GM21528 (cell line): ENCODE results near the gene STAB2.
"Not testable (repeated sequence)": the region's sequence is repeated elsewhere in the genome, so short reads cannot be mapped to it uniquely, and the experiment has no call there.

ENCODE experiments used
- ATAC-seq: cut with Tn5 transposase; IDR thresholded peaks from one replicate; pipeline ENCODE4 v1.9.1; 2021; ENCODE audit warnings: mild to moderate bottlenecking, moderate library complexity; ENCODE audit not compliant: unreplicated experiment, low FRiP score

STAB2 gene

DNA sequence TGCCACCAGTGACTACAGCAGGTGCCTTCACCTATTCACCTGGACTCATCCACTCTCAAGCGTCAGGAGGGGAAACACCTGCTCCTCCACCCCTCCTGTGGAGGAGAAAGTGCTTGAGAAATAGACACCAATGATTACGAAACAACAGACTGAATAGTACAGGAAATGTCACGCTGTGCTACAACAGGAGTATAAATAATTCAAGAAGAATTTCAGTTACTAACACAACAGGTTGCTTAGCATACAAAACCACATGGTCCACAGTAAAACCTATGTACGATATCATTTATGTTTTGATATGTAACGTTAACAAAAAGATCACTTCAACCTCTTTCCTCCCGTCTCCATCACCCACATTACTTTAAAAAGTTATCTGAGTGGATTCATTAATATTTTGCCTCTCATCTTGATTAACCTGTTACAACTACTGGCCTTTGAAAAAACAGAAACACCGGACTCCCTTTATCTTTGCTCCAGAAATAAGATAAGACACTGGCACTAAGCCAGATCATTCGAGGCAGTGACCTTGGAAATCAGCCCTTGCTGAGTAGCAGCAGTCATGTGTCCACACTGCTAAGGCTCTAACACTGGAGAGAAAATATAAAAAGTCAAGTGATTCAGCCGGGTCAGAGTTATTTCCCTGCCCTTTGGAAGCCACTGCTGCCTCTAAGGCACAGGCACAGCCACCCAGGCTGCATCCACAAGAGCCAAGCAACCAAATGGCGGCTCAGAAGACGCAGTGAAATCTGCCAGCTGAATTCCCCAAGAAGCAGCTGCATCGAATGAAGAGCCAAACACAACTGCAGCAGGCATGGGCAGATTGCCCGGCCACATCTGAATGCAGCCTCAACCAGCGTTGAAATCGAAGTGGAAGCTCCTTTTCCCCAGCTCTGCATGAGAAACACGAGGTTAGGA lies 213.0 kb downstream of the STAB2 start:
- ATAC-seq, result no peak

DNA sequence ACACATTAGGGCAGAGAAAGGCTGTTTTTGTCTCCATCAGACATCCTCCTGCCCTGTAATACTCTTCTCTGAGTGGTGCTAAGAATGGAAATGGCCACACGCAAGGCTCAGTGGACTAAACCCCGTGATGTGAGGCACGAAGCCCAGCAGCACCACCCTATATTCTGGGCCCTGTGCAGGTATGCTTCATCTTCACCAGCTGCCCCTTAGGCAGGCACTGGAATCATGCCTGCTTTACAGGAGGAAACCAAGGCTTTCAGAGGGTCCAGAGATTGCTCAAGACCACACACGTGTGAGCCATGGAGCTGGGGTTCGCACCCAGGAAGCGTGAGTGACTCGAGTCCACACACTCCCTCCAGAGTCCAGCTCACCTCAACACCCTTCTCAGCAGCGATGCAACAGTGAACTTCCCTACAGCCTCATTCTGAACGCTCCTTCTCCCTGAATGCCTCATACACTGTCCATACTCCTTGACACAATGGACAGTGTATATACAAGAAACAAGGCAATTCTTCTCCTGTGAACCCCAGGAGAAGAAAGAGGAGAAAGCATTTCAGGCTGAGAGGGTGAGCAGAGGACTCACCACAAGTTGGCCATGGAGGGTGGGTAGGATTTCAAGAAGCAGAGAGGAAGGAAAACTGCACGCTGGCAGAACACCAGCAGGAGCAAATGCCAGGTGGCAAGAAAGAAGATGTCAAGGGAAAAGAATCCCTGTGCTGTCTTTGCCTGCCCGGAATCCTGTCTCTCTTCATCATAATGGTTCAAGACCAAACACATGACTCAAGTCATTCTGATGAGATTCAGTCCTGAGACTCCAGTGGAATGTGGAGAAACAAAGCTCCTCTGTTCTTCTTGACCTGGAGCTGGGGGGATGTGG lies 214.9 kb downstream of the STAB2 start:
- ATAC-seq, result no peak

DNA sequence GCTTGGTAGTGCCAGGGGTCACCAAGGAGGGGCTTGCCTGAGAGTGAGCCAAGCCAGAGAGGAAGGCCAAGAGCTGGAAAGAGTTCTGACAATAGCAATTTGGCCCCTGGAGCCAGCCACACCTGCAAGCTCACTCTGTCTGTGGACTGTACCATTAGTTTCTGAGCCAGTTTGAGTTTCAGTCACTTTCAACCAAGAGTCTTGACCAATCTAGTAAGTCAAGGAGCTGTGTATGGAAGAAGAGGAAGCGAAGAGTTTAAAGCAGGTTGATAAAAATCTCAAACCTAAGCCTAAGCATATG lies 215.5 kb downstream of the STAB2 start:
- no peak for ATAC-seq

DNA sequence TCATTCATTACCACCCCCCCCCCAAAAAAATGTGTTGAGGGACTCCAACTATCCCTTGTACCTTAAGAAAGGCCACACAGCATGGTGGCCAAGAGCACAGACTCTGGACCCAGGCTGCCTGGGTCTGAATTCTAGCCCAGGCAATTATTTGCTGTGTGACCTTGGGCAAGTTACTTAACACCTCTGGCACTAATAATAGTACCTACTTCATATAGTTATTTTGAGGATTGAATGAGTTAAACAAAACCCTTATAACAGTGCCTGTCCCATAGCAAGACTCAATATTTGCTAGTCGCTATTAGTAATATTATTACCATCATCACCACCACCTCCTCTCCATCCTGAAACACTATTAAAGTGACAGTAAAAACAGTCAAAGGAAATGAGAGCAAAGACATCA lies 216.8 kb downstream of the STAB2 start:
- ATAC-seq, result no peak

DNA sequence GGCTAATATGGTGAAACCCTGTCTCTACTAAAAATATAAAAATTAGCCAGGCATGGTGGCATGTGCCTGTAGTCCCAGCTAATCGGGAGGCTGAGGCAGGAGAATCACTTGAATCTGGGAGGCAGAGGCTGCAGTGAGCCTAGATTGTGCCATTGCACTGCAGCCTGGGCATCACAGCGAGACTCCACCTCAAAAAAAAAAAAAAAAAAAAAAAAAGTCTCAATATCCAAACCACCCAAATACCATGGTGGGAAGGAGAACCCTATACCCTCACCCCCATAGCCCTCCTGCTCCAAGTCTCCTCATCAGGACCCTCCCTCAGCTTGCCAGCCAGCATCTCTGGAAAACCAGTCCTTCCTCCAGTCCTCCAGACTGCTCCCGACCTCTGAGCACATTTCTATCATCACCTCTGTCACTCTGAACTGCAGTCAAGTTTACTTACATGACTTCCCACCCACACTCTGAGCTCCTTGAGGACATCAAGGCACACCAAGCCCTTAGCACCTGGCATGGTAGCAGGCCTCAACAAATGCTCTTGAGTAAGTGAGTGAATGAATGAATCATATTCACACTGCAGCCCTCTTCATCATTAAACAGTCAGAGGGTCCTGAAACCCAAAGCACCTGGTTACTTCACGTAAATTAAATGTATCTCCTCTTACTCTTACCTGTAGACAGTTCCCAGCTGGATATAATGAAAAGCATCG lies 218.7 kb downstream of the STAB2 start:
- no peak for ATAC-seq

- ATAC-seq, result no peak
These were observed 219.7 kb downstream of the STAB2 start for GRCh38 chr12:103806803-103807202.

- no peak for ATAC-seq
These were observed 220.6 kb downstream of the STAB2 start for GRCh38 chr12:103807561-103808238.

DNA sequence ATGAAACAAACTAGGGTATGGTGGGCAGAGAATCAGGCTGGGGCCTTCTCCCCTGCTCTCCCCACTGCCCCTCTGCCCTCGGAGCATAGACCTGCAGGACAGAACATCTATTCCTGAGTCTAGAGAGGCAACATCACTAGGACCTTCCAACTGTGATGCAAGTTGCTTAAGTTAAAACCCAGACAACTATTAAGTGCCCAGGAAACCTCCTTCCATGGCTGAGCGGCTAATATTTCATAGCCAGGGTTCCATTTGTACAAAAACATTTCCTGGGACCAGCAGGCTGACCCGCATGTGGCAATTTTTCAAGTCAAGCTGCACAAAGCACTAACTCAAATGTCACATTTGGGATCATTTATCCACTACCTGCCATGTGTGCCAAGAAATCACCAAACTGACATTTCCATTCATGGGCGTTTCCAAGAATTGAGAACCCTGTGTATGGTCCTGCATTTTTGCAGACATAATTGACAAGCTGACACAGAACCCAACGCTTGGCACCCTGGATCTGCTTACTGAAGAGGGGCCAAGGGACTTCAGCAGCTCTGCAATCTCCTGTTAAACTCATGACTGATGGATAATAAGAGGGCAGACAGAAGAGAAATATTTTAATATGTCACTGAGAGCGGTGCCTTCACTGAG lies 221.3 kb downstream of the STAB2 start:
- ATAC-seq, result no peak

- ATAC-seq, result no peak
These were observed 222.1 kb downstream of the STAB2 start for GRCh38 chr12:103809154-103809553.

DNA sequence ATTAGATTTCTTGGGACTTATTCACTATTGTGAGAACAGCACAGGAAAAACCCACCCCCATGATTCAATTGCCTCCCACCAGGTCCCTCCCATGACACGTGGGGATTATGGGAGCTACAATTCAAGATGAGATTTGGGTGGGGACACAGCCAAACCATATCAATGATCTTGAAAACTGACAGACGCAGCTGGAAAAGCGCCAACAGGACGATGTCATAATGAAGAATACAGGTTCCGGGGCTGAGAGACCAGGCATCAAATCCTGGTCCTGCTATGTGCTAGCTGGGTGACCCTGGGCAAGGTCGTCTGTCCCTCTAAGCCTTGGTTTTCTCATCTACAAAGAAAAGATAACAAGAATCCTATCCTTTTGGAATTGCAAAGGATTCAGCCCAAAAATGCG lies 222.6 kb downstream of the STAB2 start:
- not testable (repeated sequence) for ATAC-seq

- ATAC-seq, result no peak
These were observed 223.0 kb downstream of the STAB2 start for GRCh38 chr12:103810111-103810510.

- no peak for ATAC-seq
These were observed 224.7 kb downstream of the STAB2 start for GRCh38 chr12:103811791-103812190.

DNA sequence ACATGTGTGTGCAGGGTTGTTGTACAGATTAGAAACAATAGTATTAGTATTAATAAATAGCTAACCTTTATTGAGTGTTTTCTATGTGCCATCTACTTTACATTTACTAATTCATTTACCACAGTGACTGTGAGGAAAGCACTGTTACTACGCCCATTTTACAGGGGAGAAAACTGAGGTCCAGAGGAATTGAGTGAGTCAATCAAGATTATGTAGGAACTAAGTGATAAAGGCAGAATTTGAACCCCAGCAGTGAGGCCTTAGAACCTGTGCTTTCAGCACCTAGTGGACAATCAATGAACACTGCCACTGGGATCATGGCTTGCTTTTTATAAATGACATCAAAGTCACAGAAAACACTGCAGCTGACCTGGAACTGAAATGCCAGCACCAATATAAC lies 225.7 kb downstream of the STAB2 start:
- no peak for ATAC-seq

GRCh38 chr12:103813426-103813825 lies 226.4 kb downstream of the STAB2 start:
- no peak for ATAC-seq

GRCh38 chr12:103813949-103814348 lies 226.9 kb downstream of the STAB2 start:
- ATAC-seq, result no peak

- no peak for ATAC-seq
These were observed 227.4 kb downstream of the STAB2 start for GRCh38 chr12:103814436-103814835.
